Measurements from ENCODE around the gene COL15A1.

Gene COL15A1

GRCh38 chr9:98992107-98992884 is 48.6 kb downstream of the COL15A1 start:
- in situ Hi-C loops (cut with MboI; ENCODE audit: low sequenced_read_pairs) = loop anchor here (10.0 kb wide), 2 partner anchors 137 to 143 kb away; no protein-coding TSS in a partner anchor

GRCh38 chr9:98992885-98993569 is 49.3 kb downstream of the COL15A1 start:
- in situ Hi-C loops (cut with MboI; ENCODE audit: low sequenced_read_pairs) = loop anchor here (10.0 kb wide), 2 partner anchors 138 to 142 kb away; no protein-coding TSS in a partner anchor

- in situ Hi-C loops (cut with MboI; ENCODE audit: low sequenced_read_pairs) = loop anchor here (10.0 kb wide), 2 partner anchors 139 to 141 kb away; no protein-coding TSS in a partner anchor
These were observed 49.9 kb downstream of the COL15A1 start for GRCh38 chr9:98993570-98993945.

- in situ Hi-C loops (cut with MboI; ENCODE audit: low sequenced_read_pairs) = loop anchor here (10.0 kb wide), 2 partner anchors 140 kb away; no protein-coding TSS in a partner anchor
These were observed 50.7 kb downstream of the COL15A1 start for GRCh38 chr9:98994172-98995058.

- in situ Hi-C loops (cut with MboI; ENCODE audit: low sequenced_read_pairs) = loop anchor here (10.0 kb wide), 2 partner anchors 140 kb away; no protein-coding TSS in a partner anchor
These were observed 51.5 kb downstream of the COL15A1 start for GRCh38 chr9:98995059-98995671.

GRCh38 chr9:98995971-98996504 is 52.3 kb downstream of the COL15A1 start:
- in situ Hi-C loops (cut with MboI; ENCODE audit: low sequenced_read_pairs) = loop anchor here (10.0 kb wide), 2 partner anchors 139 to 141 kb away; no protein-coding TSS in a partner anchor

GRCh38 chr9:98997604-98998003 is 53.9 kb downstream of the COL15A1 start:
- in situ Hi-C loops (cut with MboI; ENCODE audit: low sequenced_read_pairs) = loop anchor here (10.0 kb wide), 2 partner anchors 137 to 143 kb away; no protein-coding TSS in a partner anchor

- in situ Hi-C loops (cut with MboI; ENCODE audit: low sequenced_read_pairs) = loop anchor here (10.0 kb wide), 2 partner anchors 136 to 144 kb away; no protein-coding TSS in a partner anchor
These were observed 54.9 kb downstream of the COL15A1 start for GRCh38 chr9:98998441-98999151.

- in situ Hi-C loops (cut with MboI; ENCODE audit: low sequenced_read_pairs) = loop anchor here (10.0 kb wide), 2 partner anchors 136 to 144 kb away; no protein-coding TSS in a partner anchor
These were observed 55.4 kb downstream of the COL15A1 start for GRCh38 chr9:98999152-98999525.

GRCh38 chr9:99000476-99001395 is 57.0 kb downstream of the COL15A1 start:
- in situ Hi-C loops (cut with MboI; ENCODE audit: low sequenced_read_pairs) = no loop called here

- in situ Hi-C loops (cut with MboI; ENCODE audit: low sequenced_read_pairs) = no loop called here
These were observed 58.2 kb downstream of the COL15A1 start for GRCh38 chr9:99001892-99002291.

- in situ Hi-C loops (cut with MboI; ENCODE audit: low sequenced_read_pairs) = no loop called here
These were observed 59.0 kb downstream of the COL15A1 start for GRCh38 chr9:99002706-99003105.

GRCh38 chr9:99003308-99003707 is 59.6 kb downstream of the COL15A1 start:
- in situ Hi-C loops (cut with MboI; ENCODE audit: low sequenced_read_pairs) = no loop called here

GRCh38 chr9:99004115-99004514 is 60.4 kb downstream of the COL15A1 start:
- in situ Hi-C loops (cut with MboI; ENCODE audit: low sequenced_read_pairs) = no loop called here

- in situ Hi-C loops (cut with MboI; ENCODE audit: low sequenced_read_pairs) = no loop called here
These were observed 61.2 kb downstream of the COL15A1 start for GRCh38 chr9:99004717-99005460.

GRCh38 chr9:99005651-99006050 is 61.9 kb downstream of the COL15A1 start:
- in situ Hi-C loops (cut with MboI; ENCODE audit: low sequenced_read_pairs) = no loop called here

GRCh38 chr9:99006511-99006910 is 62.8 kb downstream of the COL15A1 start:
- in situ Hi-C loops (cut with MboI; ENCODE audit: low sequenced_read_pairs) = no loop called here

- in situ Hi-C loops (cut with MboI; ENCODE audit: low sequenced_read_pairs) = no loop called here
These were observed 63.3 kb downstream of the COL15A1 start for GRCh38 chr9:99006979-99007378.

Measured in HL-60/S4 treated with phorbol 12-myristate 13-acetate at 8.2 ng/mL for 4 days and 3 days (cell line).